OCI-LY7 (cell line): ENCODE results near the gene NIN. TPM values are rescaled to one million over a fixed set of nuclear protein-coding genes. Genes with fewer than 3 reads are reported as not detected.

ENCODE experiments used
- BruUV-seq: library from RNA; stranded (reverse); fragments of 400-500 nt; replicated peaks from 2 replicates; lab custom pipeline; 2021; lab: Mats Ljungman, UMichigan
- CTCF ChIA-PET: fragments of 300-600 bp; sonication (Branson Sonifier 250); formaldehyde crosslinking; loops from one replicate; lab custom pipeline; 2022; ENCODE audit warnings: antibody characterized with exemption; ENCODE audit not compliant: unreplicated experiment; lab: Charles Lee
- POLR2A ChIA-PET: fragments of 300-600 bp; sonication (Branson Sonifier 250); formaldehyde crosslinking; loops from one replicate; lab custom pipeline; 2022; ENCODE audit warnings: antibody characterized with exemption; lab: Charles Lee
- DNase-seq: peaks from one replicate; pipeline ENCODE4 v3.0.0-alpha.2; 2015; ENCODE audit warnings: low spot score
- H2AFZ ChIP-seq: fragments of 200-600 bp; sonication (generic), shearing (Covaris generic); 2 replicates; pipeline ENCODE4 v1.6.1; 2014; ENCODE audit warnings: mild to moderate bottlenecking, antibody characterized with exemption, low read length, moderate library complexity
- H3K27ac ChIP-seq: fragments of 200-600 bp; sonication (generic); 2 replicates; pipeline ENCODE4 v1.5.1; 2014; ENCODE audit warnings: mixed run types, low read depth, mild to moderate bottlenecking, moderate library complexity, low read length, inconsistent platforms; ENCODE audit not compliant: poor library complexity, severe bottlenecking
- H3K36me3 ChIP-seq: fragments of 200-600 bp; sonication (generic); 2 replicates; pipeline ENCODE4 v1.6.1; 2014; ENCODE audit warnings: mild to moderate bottlenecking, antibody characterized with exemption, low read length, moderate library complexity, mixed read lengths; ENCODE audit not compliant: insufficient read depth
- H3K4me1 ChIP-seq: fragments of 200-600 bp; sonication (generic); 2 replicates; pipeline ENCODE4 v1.5.1; 2014; ENCODE audit warnings: mild to moderate bottlenecking, low read length; ENCODE audit not compliant: insufficient read depth, poor library complexity, severe bottlenecking
- H3K4me2 ChIP-seq: fragments of 200-600 bp; sonication (generic); 2 replicates; pipeline ENCODE4 v1.6.1; 2014; ENCODE audit warnings: mild to moderate bottlenecking, low read length
- H3K4me3 ChIP-seq: fragments of 200-600 bp; sonication (generic); 2 replicates; pipeline ENCODE4 v1.5.1; 2014; ENCODE audit warnings: mild to moderate bottlenecking, low read depth, low read length; ENCODE audit not compliant: poor library complexity, severe bottlenecking
- H3K79me2 ChIP-seq: fragments of 200-600 bp; sonication (generic); 2 replicates; pipeline ENCODE4 v1.6.1; 2016; ENCODE audit warnings: low read depth, mild to moderate bottlenecking, low read length, moderate library complexity, mixed read lengths; ENCODE audit not compliant: insufficient read depth
- H3K9me2 ChIP-seq: fragments of 200-600 bp; sonication (generic); 2 replicates; pipeline ENCODE4 v1.6.1; 2016; ENCODE audit warnings: mild to moderate bottlenecking, low read length, mixed read lengths; ENCODE audit not compliant: insufficient read depth
- H3K9me3 ChIP-seq: fragments of 200-600 bp; sonication (generic); 2 replicates; pipeline ENCODE4 v1.6.1; 2014; ENCODE audit warnings: mild to moderate bottlenecking, mixed run types, low read length, mixed read lengths
- H4K20me1 ChIP-seq: fragments of 200-600 bp; sonication (generic); 2 replicates; pipeline ENCODE4 v1.6.1; 2014; ENCODE audit warnings: mild to moderate bottlenecking, antibody characterized with exemption, low read length, moderate library complexity, mixed read lengths; ENCODE audit not compliant: insufficient read depth
- EZH2phosphoT487 ChIP-seq: fragments of 200-600 bp; sonication (generic); IDR thresholded peaks from 2 replicates; pipeline ENCODE4 v1.6.1; 2018; ENCODE audit warnings: low read depth, borderline replicate concordance, mild to moderate bottlenecking, mixed run types, antibody characterized with exemption, low read length, moderate library complexity, mixed read lengths
- intact Hi-C: fragments of 100-400 bp; cut with micrococcal nuclease; formaldehyde crosslinking; loops from one replicate; pipeline ENCODE4 v1.10.0; 2022; ENCODE audit not compliant: unreplicated experiment
- total RNA-seq, 2 experiments: library from RNA; depleted of rRNA in 1 of 2; stranded (reverse); fragments of >200 nt in 1 of 2; shearing (Covaris generic) in 1 of 2; gene quantifications; 2 replicates each; pipeline ENCODE4 v1.2.3, GENCODE V29; 2014 to 2022
- TF ChIP-seq, protein P1 (sequence below): fragments of 200-600 bp; sonication (generic); conservative IDR thresholded peaks from 2 replicates; pipeline ENCODE4 v1.5.1; 2014; ENCODE audit warnings: mild to moderate bottlenecking, antibody characterized with exemption, low read length, moderate library complexity, mixed read lengths

The NIN gene
- total RNA-seq, 2 experiments from 2014 or later = 95.3 to 189 TPM

DNA sequence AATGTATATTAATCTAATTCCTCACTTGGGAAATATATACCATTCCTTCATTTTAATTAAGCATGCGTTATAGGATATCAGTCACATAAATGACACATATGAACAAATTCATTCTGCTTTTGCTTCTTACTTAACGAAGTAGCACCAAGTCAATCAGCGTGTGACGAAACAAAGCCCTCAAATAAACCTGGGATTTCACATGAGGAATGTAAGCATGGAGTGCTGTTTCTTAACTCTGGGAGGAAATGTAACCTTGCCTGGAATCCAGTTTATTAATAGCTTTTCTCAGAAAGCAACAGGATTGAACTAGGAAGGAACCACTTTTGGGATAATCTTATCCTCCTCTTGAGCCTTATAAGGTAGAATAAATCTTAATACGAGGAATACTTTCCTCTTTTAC lies 72.0 kb downstream of the NIN start:
- H3K4me1 ChIP-seq = peaks cover 12% of the 10 kb centered on the region
- no peak overlapping the region for H2AFZ ChIP-seq
- H3K79me2 ChIP-seq = no peaks in the 10 kb centered on the region; the same call in 1 of the 2 replicates
- H3K9me3 ChIP-seq = no peaks in the 10 kb centered on the region
- TF ChIP-seq EZH2phosphoT487 = no peak
- TF ChIP-seq, protein P1, sequence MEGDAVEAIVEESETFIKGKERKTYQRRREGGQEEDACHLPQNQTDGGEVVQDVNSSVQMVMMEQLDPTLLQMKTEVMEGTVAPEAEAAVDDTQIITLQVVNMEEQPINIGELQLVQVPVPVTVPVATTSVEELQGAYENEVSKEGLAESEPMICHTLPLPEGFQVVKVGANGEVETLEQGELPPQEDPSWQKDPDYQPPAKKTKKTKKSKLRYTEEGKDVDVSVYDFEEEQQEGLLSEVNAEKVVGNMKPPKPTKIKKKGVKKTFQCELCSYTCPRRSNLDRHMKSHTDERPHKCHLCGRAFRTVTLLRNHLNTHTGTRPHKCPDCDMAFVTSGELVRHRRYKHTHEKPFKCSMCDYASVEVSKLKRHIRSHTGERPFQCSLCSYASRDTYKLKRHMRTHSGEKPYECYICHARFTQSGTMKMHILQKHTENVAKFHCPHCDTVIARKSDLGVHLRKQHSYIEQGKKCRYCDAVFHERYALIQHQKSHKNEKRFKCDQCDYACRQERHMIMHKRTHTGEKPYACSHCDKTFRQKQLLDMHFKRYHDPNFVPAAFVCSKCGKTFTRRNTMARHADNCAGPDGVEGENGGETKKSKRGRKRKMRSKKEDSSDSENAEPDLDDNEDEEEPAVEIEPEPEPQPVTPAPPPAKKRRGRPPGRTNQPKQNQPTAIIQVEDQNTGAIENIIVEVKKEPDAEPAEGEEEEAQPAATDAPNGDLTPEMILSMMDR = no peak
- CTCF ChIA-PET = no interaction called here
- no TSS peak for BruUV-seq
- H3K9me2 ChIP-seq = no peaks in the 10 kb centered on the region
- POLR2A ChIA-PET = no interaction called here
- peaks cover 97% of the 10 kb centered on the region for H3K36me3 ChIP-seq
- no peak overlapping the region for H3K4me2 ChIP-seq
- no peak overlapping the region for H3K27ac ChIP-seq
- no peaks in the 10 kb centered on the region for H4K20me1 ChIP-seq
- intact Hi-C loops = no loop called here
- H3K4me3 ChIP-seq = no peak overlapping the region
- no peak for DNase-seq

DNA sequence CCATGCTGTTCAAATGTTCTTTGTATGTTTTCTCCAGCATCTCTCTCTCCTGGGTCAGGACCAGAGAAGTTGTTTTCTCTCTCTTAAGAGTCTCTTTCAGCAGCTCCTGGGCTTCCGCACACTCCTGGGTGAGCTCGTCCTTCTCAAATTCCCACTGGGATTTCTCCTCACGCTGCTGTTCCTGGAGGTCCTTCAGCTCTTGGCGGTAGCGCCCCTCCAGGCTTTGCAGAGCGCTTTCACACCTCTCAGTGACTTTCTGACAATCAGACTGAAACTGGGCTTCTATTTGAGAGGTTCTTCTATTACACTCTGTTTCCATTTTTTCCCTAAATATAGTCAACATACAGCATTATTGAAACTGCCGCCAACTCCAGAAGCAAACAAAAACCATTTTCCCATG lies 72.7 kb downstream of the NIN start:
- no peak overlapping the region for H3K27ac ChIP-seq
- H3K9me3 ChIP-seq = no peaks in the 10 kb centered on the region
- no peaks in the 10 kb centered on the region for H4K20me1 ChIP-seq
- no peaks in the 10 kb centered on the region for H3K9me2 ChIP-seq
- no peak for DNase-seq
- no peak overlapping the region for H3K4me3 ChIP-seq
- ChIA-PET POLR2A (interaction anchor here (1.0 to 2.3 kb wide), 2 partner anchors 8 to 18 kb away, joined by 5 to 9 read pairs; no protein-coding TSS in a partner anchor), CTCF (interaction anchor here (1.6 kb wide), 1 partner anchor 18 kb away, joined by 4 read pairs; no protein-coding TSS in a partner anchor)
- peaks cover 97% of the 10 kb centered on the region for H3K36me3 ChIP-seq
- no TSS peak for BruUV-seq
- H3K4me2 ChIP-seq = no peak overlapping the region
- H3K4me1 ChIP-seq = peaks cover 12% of the 10 kb centered on the region
- H2AFZ ChIP-seq = no peak overlapping the region
- intact Hi-C loops = no loop called here
- TF ChIP-seq, protein P1 = no peak
- TF ChIP-seq EZH2phosphoT487 = no peak
- no peaks in the 10 kb centered on the region; the same call in 1 of the 2 replicates for H3K79me2 ChIP-seq

DNA sequence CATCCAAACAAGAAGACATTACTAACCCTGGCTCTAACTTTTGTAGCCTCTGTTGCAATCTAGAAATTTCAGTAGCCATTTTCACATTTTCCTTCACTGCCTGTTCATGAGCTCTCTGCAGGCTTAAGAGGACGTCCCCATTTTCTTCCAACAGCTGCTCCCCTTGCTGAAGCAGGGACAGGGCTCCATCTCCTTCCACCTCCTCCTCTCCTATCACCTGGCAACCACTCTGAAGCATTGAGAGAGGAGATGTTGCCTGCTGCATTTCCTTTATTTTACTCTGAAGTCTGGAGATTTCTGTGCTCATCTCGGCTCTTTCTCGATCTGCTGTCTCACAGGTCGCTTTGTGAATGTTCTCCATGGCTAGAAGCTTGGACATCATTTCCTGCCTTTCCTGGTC lies 73.3 kb downstream of the NIN start:
- BruUV-seq = no TSS peak
- POLR2A ChIA-PET = interaction anchor here (1.0 to 2.3 kb wide), 6 partner anchors 7 to 102 kb away, joined by 3 to 9 read pairs (median 4); no protein-coding TSS in a partner anchor

More for the DNA sequence above, 73.3 kb downstream of the NIN start:
- Histone ChIP-seq H3K4me2 (no peak overlapping the region), H3K4me3 (no peak overlapping the region), H3K27ac (no peak overlapping the region), H3K36me3 (peaks cover 97% of the 10 kb centered on the region), H3K79me2 (no peaks in the 10 kb centered on the region; the same call in 1 of the 2 replicates), H3K9me2 (no peaks in the 10 kb centered on the region), H3K4me1 (peaks cover 12% of the 10 kb centered on the region), H4K20me1 (no peaks in the 10 kb centered on the region), H3K9me3 (no peaks in the 10 kb centered on the region), H2AFZ (no peak overlapping the region)
- intact Hi-C loops = no loop called here
- TF ChIP-seq, protein P1 = no peak
- no peak for TF ChIP-seq EZH2phosphoT487
- DNase-seq = no peak
- CTCF ChIA-PET = interaction anchor here (1.1 to 1.6 kb wide), 2 partner anchors 18 to 29 kb away, joined by 3 to 4 read pairs; no protein-coding TSS in a partner anchor
